IgD-negative memory B cell (primary cell): ENCODE results near the gene SLAMF7. TPM values are rescaled to one million over a fixed set of nuclear protein-coding genes. Genes with fewer than 3 reads are reported as not detected.
"Not testable (repeated sequence)": the region's sequence is repeated elsewhere in the genome, so short reads cannot be mapped to it uniquely, and the experiment has no call there.

Experiments
- H3K27ac Mint-ChIP-seq, 3 donors: one replicate each; pipeline ENCODE4 v1.8.0; 2020 to 2022; ENCODE audit warnings: mild to moderate bottlenecking in 3 of 3, mixed read lengths in 3 of 3, moderate library complexity in 1 of 3
- H3K27me3 Mint-ChIP-seq: one replicate; pipeline ENCODE4 v1.8.0; 2021; ENCODE audit warnings: mixed read lengths
- H3K36me3 Mint-ChIP-seq: one replicate; pipeline ENCODE4 v1.8.0; 2020; ENCODE audit warnings: mild to moderate bottlenecking, mixed read lengths
- H3K4me1 Mint-ChIP-seq, 3 donors: one replicate each; pipeline ENCODE4 v1.8.0; 2020 to 2022; ENCODE audit warnings: mixed read lengths in 3 of 3, mild to moderate bottlenecking in 1 of 3
- H3K4me3 Mint-ChIP-seq, 4 donors: one replicate each; pipeline ENCODE4 v1.8.0; 2020 to 2022; ENCODE audit warnings: mild to moderate bottlenecking in 4 of 4, mixed read lengths in 4 of 4, moderate library complexity in 3 of 4
- H3K9me3 Mint-ChIP-seq, 3 donors: one replicate each; pipeline ENCODE4 v1.8.0; 2020 to 2021; ENCODE audit warnings: mixed read lengths in 3 of 3, mild to moderate bottlenecking in 1 of 3
- polyA plus RNA-seq: library from polyadenylated mRNA; unstranded; fragments of 300-500 nt; fragmentation: Illumina TruSeq; gene quantifications from one replicate; pipeline ENCODE4 v1.2.3, GENCODE V29; 2021

Gene SLAMF7, protein sequence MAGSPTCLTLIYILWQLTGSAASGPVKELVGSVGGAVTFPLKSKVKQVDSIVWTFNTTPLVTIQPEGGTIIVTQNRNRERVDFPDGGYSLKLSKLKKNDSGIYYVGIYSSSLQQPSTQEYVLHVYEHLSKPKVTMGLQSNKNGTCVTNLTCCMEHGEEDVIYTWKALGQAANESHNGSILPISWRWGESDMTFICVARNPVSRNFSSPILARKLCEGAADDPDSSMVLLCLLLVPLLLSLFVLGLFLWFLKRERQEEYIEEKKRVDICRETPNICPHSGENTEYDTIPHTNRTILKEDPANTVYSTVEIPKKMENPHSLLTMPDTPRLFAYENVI
- polyA plus RNA-seq: 26.8 TPM

- Mint-ChIP-seq H3K4me1 (peaks cover 35 to 44% (median 44%) of the 10 kb centered on the region in 3 donors), H3K27me3 (no peaks in the 10 kb centered on the region), H3K4me3 (peak within 1 kb of the TSS; percentile 16 to 93 (median 86)), H3K27ac (peak within 1 kb of the TSS; percentile 6 to 91 (median 67)), H3K9me3 (peaks cover 0 to 4% (median 0%) of the 10 kb centered on the region in 3 donors), H3K36me3 (peaks cover 3% of the 10 kb centered on the region)
Observed at GRCh38 chr1:160739098-160739511, at the start of gene SLAMF7. SLAMF7 (plus strand) TSS chr1:160739247; CDS start chr1:160739302, 55 bp downstream.

GRCh38 chr1:160692390-160692789 lies 46.7 kb upstream of the SLAMF7 start:
- H3K9me3 Mint-ChIP-seq, H3K36me3 Mint-ChIP-seq, H3K27me3 Mint-ChIP-seq: not testable (repeated sequence)
- Mint-ChIP-seq H3K4me3 (peak overlapping the region in 1 of 4 donors; percentile 81), H3K4me1 (peaks cover 22 to 47% (median 35%) of the 10 kb centered on the region in 3 donors), H3K27ac (peak overlapping the region in 2 of 3 donors; percentile 53 to 94)

GRCh38 chr1:160702100-160702499 lies 36.9 kb upstream of the SLAMF7 start:
- Mint-ChIP-seq H3K27ac (peak overlapping the region; percentile 15 to 46 (median 41)), H3K27me3 (no peaks in the 10 kb centered on the region), H3K4me3 (peak overlapping the region in 1 of 4 donors; percentile 1), H3K9me3 (no peaks in the 10 kb centered on the region), H3K36me3 (peaks cover 10% of the 10 kb centered on the region), H3K4me1 (peaks cover 43 to 65% (median 46%) of the 10 kb centered on the region in 3 donors)

DNA sequence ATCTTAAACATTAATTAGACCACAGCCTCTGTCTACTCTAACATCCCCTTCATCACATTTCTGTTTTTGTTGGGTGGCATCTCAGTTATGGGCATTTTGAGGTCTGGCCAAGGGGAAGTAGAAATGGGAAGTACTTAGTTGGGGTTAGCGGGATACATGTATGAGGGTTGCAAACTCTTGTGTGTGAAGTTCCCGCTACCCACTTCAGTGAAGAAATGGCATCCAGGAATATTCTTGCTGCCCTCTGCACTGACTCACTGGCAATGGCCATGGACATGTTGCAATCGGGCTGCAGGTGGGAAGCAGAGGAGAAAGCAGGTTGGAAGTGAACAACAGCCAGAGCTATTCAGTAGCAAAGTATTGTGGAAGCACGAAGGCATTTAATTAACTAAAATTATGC lies 34.8 kb upstream of the SLAMF7 start:
- Mint-ChIP-seq H3K36me3 (peaks cover 10% of the 10 kb centered on the region), H3K4me1 (peaks cover 38 to 61% (median 40%) of the 10 kb centered on the region in 3 donors), H3K4me3 (peak overlapping the region; percentile 65 to 93 (median 80)), H3K27ac (peak overlapping the region; percentile 31 to 86 (median 61)), H3K27me3 (no peaks in the 10 kb centered on the region), H3K9me3 (no peaks in the 10 kb centered on the region)

DNA sequence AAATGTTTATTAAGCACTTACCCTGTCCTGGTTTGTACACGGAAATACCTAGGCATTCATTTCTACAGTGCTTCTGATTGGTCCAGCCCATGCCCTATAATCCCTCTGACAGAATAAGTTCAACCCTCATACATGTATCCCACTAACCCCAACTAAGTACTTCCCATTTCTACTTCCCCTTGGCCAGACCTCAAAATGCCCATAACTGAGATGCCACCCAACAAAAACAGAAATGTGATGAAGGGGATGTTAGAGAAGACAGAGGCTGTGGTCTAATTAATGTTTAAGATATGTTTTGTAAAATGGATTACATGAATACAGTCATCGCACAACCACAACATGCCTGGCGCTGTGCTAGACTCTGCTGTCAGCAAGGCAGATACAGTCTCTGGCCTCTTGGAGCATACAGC lies 33.8 kb upstream of the SLAMF7 start:
- H3K27me3 Mint-ChIP-seq, H3K9me3 Mint-ChIP-seq, H3K36me3 Mint-ChIP-seq: not testable (repeated sequence)
- Mint-ChIP-seq H3K27ac (peak overlapping the region in 1 of 3 donors; percentile 72), H3K4me3 (peak overlapping the region; percentile 53 to 93 (median 66)), H3K4me1 (peaks cover 38 to 57% (median 39%) of the 10 kb centered on the region in 3 donors)

DNA sequence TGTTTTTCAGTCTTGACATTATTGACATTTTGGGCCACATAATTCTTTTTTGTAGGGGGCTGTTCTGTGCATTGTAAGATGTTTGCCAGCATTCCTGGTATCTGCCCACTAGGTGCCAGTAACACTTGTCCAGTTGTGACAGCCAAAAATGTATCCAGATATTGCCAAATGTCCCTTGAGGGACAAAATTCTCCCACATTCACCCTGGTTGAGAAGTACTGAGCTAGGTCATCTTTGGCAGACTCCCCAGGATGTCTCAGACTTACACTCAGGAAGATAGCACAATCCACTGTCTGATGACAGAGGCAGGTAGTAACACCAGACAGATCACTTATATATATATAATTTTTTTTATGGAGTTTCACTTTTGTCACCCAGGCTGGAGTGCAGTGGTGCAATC lies 33.3 kb upstream of the SLAMF7 start:
- peaks cover 10% of the 10 kb centered on the region for H3K36me3 Mint-ChIP-seq

DNA sequence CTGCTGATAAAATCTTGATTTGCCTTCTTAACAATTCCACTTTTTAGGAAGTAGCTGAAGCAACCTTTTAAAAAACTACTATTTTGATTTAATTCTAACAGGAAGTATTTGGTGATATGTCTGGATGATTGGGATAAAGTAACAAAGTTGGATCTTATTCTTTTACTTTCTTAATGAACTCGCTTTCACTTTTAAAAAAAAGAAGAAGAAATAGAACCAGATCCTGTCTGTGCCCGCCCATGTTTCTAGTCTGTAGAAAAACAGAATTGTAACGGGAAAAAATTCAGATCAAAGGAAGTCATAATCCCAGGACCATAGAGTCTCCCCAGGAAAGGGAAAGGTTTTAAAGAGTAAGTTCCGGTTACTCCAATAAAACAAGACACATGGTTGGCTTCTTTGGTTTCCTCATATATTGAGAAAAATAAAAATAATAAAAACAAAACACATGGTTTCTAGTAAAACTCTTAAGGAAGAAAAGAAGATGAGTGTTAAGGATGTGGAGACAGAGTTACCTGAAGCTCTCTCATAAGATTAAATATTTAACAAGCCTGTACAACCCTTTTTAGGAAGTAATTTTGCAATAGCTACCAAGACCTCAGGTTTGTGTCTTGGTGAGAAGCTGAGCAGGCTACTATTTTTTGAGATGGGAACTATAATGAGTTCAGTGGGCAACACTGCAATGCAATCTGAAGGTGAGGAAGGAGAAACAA lies 32.4 kb upstream of the SLAMF7 start:
- H3K27me3 Mint-ChIP-seq: no peaks in the 10 kb centered on the region
- no peaks in the 10 kb centered on the region for H3K9me3 Mint-ChIP-seq
- peaks cover 10% of the 10 kb centered on the region for H3K36me3 Mint-ChIP-seq
- peaks cover 38 to 49% (median 42%) of the 10 kb centered on the region in 3 donors for H3K4me1 Mint-ChIP-seq
- peak overlapping the region in 1 of 4 donors; percentile 18 for H3K4me3 Mint-ChIP-seq
- no peak overlapping the region for H3K27ac Mint-ChIP-seq

More for the DNA sequence above, 33.3 kb upstream of the SLAMF7 start:
- H3K4me3 Mint-ChIP-seq: peak overlapping the region; percentile 53 to 93 (median 66)
- H3K27me3 Mint-ChIP-seq: no peaks in the 10 kb centered on the region
- no peaks in the 10 kb centered on the region for H3K9me3 Mint-ChIP-seq
- H3K4me1 Mint-ChIP-seq: peaks cover 38 to 55% (median 39%) of the 10 kb centered on the region in 3 donors
- H3K27ac Mint-ChIP-seq: peak overlapping the region in 1 of 3 donors; percentile 72

DNA sequence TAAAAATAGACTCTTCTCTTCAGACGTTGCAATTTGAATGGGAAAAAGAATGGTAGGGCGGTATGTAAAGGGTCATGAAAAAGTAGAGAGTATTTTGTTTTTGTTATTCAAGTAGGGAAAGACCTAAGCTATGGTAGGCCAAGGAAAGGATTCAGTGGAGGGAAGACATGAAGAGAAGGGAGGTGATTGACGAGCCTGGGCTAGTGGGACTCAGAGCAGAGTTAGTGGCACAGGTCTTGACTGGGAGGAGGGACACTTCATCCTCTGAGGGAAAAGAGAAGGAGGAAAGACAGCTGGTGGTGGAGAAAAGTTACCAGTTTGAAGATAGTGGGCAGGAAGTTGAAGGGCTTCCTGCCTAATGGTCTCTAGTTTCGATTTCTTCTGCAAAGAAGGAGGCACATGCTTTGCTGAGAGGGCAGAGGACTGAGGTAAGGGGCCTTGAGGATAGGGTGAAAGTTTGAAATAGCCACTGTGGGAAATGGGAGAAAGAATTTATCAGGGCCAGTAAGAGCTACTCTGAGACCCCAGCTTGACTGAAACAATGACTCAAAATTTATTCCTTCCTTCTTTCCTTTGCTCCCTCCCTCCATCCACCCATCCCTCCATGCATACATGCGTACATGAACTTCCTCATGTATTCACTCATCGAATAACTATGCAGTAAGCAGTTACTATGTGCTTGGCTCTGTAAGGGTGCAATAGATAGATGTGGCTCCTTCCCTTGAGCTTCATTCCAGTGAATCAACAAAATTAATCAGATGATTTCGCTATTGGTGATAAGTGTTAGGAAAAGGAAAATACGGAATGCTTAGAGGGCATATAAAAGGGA lies 31.6 kb upstream of the SLAMF7 start:
- peaks cover 10% of the 10 kb centered on the region for H3K36me3 Mint-ChIP-seq
- H3K27me3 Mint-ChIP-seq: no peaks in the 10 kb centered on the region
- H3K4me3 Mint-ChIP-seq: no peak overlapping the region
- H3K4me1 Mint-ChIP-seq: peaks cover 39 to 49% (median 45%) of the 10 kb centered on the region in 3 donors
- H3K9me3 Mint-ChIP-seq: no peaks in the 10 kb centered on the region
- H3K27ac Mint-ChIP-seq: no peak overlapping the region

- H3K9me3 Mint-ChIP-seq: no peaks in the 10 kb centered on the region
- H3K27ac Mint-ChIP-seq: no peak overlapping the region
- peaks cover 46 to 49% (median 49%) of the 10 kb centered on the region in 3 donors for H3K4me1 Mint-ChIP-seq
- H3K36me3 Mint-ChIP-seq: peaks cover 9% of the 10 kb centered on the region
- H3K4me3 Mint-ChIP-seq: no peak overlapping the region
- no peaks in the 10 kb centered on the region for H3K27me3 Mint-ChIP-seq
Observed at GRCh38 chr1:160708118-160708517, 30.9 kb upstream of the SLAMF7 start.

GRCh38 chr1:160708801-160709200 lies 30.2 kb upstream of the SLAMF7 start:
- Mint-ChIP-seq H3K4me3 (no peak overlapping the region), H3K27ac (no peak overlapping the region), H3K4me1 (peaks cover 40 to 45% (median 45%) of the 10 kb centered on the region in 3 donors), H3K27me3 (no peaks in the 10 kb centered on the region), H3K36me3 (peaks cover 3% of the 10 kb centered on the region), H3K9me3 (no peaks in the 10 kb centered on the region)

DNA sequence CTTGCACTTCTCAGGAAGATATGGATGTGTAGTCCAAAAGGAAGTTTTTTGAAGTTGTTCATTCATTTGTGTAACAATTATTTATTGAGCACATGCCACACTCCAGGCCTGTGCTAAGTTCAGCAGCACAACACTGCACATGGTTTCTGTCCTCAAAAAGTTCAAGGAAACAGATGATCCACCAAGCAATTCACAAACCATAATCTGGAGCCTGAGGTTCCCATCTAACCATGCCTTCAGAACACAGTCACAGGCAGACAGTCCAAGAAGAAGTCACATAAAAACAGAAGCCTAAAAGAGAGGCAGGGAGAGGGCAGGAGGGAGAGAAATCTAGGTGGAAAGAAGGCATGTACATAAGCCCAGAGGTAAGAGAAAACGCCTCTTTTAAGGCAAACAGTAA lies 29.3 kb upstream of the SLAMF7 start:
- no peak overlapping the region for H3K4me3 Mint-ChIP-seq
- H3K27ac Mint-ChIP-seq: no peak overlapping the region
- no peaks in the 10 kb centered on the region for H3K27me3 Mint-ChIP-seq

DNA sequence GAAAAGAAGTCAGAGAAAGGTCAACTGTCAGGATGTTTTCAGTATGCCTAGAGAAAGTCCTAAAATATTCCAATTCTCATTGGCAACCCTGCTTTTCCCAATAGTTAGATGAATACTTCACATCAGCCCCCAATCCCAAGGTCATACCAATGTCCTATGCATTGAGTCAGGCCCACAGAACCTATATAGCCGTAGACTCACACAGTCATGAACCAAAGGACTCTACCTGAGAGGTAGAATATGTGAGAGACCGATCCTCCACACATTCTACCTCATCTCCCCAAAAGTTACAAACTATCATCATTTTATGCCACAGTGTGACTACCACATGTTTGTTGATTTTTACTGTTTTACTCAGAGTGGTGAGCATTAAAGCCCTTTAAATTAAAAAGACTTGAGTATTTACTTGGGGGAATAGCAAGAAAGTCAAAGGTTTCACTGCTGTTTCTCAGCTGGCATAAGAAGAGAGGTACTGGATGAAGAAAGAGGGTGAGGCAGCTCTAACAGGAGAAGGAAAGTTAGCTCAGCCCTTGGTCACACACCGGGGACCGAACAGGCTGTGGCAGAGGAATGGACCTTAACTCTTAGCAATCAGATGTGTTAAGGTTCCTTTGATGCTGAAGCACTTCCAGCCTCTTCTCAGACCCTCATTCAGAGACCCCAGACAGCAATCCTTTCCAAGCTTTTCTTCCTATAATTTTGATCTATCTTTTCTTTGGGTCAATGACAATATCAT lies 28.4 kb upstream of the SLAMF7 start:
- Mint-ChIP-seq H3K27me3 (no peaks in the 10 kb centered on the region), H3K9me3 (no peaks in the 10 kb centered on the region), H3K36me3 (no peaks in the 10 kb centered on the region), H3K4me1 (peaks cover 23 to 29% (median 27%) of the 10 kb centered on the region in 3 donors), H3K27ac (peak overlapping the region in 1 of 3 donors; percentile 90), H3K4me3 (no peak overlapping the region)

More for the DNA sequence above, 29.3 kb upstream of the SLAMF7 start:
- Mint-ChIP-seq H3K36me3 (no peaks in the 10 kb centered on the region), H3K9me3 (no peaks in the 10 kb centered on the region), H3K4me1 (peaks cover 32 to 38% (median 37%) of the 10 kb centered on the region in 3 donors)

DNA sequence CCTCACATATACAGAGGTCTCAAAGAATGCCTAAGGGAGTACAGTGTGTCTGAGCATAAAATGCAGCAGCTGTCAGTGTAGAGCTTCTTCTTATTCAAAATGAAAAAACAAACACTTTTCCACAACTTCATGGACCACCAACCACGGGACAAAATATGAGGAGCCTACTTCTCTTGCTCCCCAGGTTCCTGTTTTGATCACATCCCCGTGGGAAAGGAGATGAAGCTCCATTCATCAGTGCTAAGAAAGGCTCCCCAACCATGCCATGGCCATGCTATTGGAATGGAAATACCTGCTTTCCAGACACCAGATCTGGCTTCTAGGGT lies 27.8 kb upstream of the SLAMF7 start:
- Mint-ChIP-seq H3K27ac (peak overlapping the region in 1 of 3 donors; percentile 90), H3K4me1 (peaks cover 21 to 26% (median 23%) of the 10 kb centered on the region in 3 donors), H3K27me3 (no peaks in the 10 kb centered on the region)

More for the DNA sequence above, 27.8 kb upstream of the SLAMF7 start:
- Mint-ChIP-seq H3K4me3 (no peak overlapping the region), H3K9me3 (no peaks in the 10 kb centered on the region), H3K36me3 (no peaks in the 10 kb centered on the region)
